ENCODE measurements around the gene MAP3K20.
"Not testable (repeated sequence)": the region's sequence is repeated elsewhere in the genome, so short reads cannot be mapped to it uniquely, and the experiment has no call there.

MAP3K20 gene

DNA sequence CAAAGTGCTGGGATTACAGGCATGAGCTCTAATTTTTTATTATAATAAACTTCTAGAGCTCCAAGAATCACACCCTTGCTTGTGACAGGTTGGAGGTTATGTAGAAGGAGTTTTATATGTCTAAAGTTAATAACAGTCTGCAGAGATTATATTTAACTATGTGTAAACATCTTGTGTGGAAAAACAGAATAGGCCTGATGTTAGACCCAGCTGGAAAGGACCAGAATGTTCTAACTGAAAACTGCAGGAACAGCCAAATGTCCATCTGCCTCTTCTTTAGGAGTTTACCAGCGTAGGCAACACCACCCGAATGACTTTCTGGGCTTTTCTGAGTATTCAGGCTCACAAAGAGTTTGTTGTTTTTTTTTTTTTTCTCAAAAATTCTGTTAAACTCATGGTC, 211.9 kb downstream of the MAP3K20 start:
- no peak for DNase-seq

DNA sequence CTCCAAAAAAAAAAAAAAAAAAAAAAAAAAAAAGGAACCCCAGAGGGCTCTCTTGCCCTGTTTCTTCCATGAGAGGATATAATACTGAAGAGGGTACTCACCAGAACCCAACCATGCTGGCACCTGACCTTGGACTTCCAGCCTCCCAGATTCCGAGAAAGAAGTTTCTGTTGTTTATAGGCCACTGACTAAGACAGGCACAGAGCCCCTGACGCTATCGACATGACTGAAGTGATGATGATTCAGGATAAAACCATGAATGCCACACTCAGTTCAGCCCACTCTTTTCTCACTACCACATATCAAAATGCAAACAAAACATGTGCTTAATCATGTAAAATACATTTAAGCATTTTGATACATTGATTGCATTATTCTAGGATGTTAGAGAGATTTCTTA, 212.9 kb downstream of the MAP3K20 start:
- DNase-seq = no peak

- no peak for DNase-seq
These were observed 214.4 kb downstream of the MAP3K20 start for GRCh38 chr2:173290046-173290445.

DNA sequence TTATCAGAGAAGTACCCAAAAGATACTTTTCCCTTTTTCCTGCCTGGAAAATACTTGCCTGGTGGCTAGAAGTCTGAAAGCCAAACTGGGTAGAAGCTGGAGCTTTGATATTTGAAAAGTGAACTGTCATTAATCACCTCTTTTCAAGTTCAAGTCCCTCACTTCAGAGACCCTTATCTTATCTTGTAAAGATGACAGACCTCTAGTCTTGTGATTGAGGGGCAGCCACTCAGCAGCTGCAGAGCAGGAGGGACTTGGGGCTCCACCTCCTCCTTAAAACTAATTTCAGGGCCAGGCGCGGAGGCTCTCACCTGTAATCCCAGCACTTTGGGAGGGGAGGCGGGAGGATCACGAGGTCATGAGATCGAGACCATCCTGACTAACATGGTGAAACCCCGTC, 214.9 kb downstream of the MAP3K20 start:
- no peak for DNase-seq

- no peak for DNase-seq
These were observed 215.8 kb downstream of the MAP3K20 start for GRCh38 chr2:173291412-173291811.

- no peak for DNase-seq
These were observed 220.6 kb downstream of the MAP3K20 start for GRCh38 chr2:173296235-173296634.

DNA sequence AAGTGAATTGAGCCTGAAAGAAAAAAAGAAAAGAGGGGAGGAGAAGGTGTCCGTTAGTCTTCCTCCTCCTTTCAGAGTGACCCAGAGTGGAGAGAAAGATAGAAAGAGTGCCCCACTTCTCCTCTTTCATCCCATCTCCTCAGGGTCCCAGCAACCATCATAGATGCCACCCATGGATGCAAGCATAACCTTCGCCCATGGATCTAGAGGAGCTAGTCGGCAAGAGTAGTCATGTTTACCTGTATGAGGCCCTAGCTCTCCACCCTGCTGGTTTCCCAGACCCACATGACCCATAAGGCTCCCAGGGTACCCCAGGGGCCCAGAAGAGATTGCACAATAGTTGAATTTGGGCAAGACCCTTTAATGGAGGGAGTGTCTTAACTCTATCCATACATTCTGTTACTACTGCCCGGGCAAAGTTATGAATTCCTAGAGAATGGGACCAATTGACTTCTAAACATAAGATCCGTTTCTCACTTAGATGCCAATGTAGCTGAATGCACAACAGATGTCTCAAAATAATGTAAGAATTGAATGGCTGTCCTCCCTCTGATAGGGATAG, 223.0 kb downstream of the MAP3K20 start:
- no peak for DNase-seq

DNA sequence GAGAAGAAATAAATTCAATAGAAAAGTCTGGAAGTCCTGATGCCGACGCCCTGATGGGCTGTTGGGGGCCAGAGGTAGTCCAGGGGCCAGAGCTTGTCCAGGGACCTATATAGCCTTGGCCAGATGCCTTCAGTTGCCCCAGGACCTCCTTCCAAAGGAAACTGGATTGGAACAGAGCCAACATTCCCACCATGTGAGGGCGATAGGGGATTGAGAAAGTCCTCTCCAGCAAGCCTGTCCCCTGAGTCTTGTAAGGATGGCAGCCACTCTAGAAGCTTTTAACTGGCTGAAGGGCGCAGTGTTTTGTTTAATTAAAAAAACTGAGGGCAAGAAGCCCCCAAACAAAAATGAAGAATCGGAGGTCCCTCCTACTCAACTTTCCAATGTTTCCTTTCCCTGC, 224.1 kb downstream of the MAP3K20 start:
- no peak for DNase-seq

- DNase-seq = no peak
These were observed 224.8 kb downstream of the MAP3K20 start for GRCh38 chr2:173300458-173300857.

DNA sequence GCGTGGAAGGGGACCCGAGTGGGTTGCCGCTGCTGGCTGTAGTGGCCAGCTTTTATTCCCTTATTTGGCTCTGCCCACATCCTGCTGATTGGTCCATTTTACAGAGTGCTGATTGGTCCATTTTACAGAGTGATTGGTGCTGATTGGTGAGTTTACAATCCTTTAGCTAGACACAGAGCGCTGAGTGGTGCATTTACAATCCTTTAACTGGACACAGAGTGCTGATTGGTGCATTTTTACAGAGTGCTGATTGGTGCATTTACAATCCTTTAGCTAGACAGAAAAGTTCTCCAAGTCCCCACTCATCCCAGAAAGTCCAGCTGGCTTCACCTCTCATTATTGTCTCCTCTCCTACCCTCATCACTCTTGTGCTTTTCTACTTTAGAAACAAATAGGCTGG, 225.9 kb downstream of the MAP3K20 start:
- DNase-seq = not testable (repeated sequence)

GRCh38 chr2:173305303-173305702, 229.7 kb downstream of the MAP3K20 start:
- no peak for DNase-seq

- DNase-seq = no peak
These were observed 231.6 kb downstream of the MAP3K20 start for GRCh38 chr2:173307293-173307692.

- DNase-seq = not testable (repeated sequence)
These were observed 233.7 kb downstream of the MAP3K20 start for GRCh38 chr2:173309370-173309769.

- DNase-seq = no peak
These were observed 236.4 kb downstream of the MAP3K20 start for GRCh38 chr2:173311844-173312606.

Data from effector CD4-positive, alpha-beta T cell (primary cell).